ENCODE results near the gene ANKS1B.

Gene ANKS1B

DNA sequence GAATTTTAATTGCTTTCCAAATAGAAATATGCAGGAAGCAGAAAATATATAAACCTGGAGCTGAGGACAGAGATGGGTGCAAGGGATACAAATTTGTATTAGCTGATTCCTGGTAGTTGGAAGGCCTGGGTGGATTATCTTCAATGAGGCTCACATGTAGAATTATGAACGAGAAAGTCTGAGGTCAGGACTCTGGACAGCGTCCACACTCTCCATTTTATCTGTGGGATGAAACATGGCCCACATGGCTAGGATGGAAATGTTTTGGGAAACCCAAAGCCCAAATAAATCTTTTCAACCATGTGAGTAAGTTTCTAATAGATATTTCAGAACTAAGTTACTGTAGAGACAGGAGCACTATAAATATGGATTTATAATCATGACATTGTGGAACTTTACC, 1083.5 kb downstream of the ANKS1B start:
- DNase-seq, result no peak

DNA sequence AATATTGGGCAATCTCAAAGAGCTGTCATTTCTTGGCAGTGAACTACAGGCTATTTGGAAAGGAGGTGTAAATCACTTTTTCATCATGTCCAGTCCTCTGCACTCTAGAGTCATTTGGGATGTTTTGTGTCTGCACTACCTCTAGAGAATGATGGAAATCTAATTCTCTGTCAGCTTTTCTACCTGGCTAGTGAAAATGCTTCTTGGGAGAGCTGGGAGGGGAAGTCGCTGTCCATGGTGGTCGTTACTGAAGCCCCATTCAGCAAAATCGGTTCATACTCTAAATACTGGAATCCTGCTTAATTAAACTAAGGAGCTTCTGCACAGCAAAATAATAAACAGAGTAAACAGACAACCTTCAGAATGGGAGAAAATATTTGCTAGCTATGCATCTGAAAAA, 1087.8 kb downstream of the ANKS1B start:
- DNase-seq, result no peak

DNA sequence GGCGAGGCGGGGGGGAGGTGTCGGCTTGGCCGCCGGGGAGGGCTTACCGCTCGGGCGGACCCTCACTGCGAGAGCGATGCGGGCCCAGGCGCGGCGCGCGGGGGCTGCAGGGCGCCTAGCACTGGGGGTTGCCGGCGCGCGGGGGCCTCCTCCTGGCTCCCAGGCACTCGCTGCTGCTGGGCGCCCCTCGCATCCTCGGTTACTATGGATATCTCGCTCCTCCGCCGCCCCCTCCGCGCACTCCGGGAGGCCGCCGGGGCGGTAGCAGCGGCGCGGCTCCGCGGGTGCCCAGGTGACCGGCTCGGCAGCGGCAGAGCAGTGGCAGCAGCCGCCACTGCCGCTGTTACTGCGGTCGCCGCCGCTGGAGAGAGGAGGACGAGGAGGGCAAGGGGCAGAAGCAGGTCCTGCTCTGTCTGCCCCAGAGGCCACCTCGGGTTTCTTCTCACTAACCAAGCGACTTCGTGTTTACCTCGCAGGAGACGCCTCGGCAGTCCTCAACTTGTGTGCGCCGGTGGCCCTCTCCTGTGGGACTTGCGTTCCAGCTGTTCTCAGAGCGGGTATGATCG, 1089.6 kb downstream of the ANKS1B start:
- peak in 1 of 2 experiments; percentile 50 for DNase-seq

DNA sequence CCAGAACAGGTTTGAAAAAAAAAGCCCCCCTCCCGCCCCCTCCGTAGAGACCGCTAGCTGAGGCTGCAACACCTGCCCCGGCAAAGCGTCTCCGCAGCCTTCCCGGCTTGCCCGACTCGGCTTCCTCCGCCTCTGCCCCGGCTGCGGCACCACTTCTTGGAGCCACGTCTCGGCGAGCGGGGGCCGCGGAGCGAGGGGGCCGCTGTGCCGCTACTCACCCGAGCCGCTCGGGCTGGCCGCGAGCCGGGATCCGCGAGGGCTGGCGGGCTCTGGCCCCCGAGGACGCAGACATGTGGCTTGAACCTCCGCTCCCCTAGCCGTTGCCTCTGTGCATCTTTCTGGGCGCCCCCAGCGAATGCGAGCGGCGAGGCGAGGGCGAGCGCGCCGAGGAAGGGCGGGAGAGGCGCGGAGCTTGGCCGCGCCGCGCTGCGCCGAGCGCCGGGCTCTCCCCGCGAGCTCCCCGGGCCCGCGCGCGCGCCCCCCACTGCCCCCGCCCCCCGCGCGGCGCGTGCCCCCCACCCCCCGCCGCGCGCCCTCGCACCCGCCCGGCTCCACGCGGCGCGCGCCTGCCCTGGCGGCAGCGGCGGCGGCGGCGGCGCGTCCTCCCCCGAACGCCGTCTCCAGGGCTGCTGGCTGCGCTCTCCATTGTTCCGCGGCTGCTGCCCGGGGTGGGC, 1090.2 kb downstream of the ANKS1B start:
- peak in 1 of 2 experiments; percentile 60 for DNase-seq

- DNase-seq, result peak in 1 of 2 experiments; percentile 10
Measured at GRCh38 chr12:98893675-98894411, 1090.9 kb downstream of the ANKS1B start.

GRCh38 chr12:98893126-98893674, 1091.5 kb downstream of the ANKS1B start:
- peak in 1 of 2 experiments; percentile 1 for DNase-seq

DNA sequence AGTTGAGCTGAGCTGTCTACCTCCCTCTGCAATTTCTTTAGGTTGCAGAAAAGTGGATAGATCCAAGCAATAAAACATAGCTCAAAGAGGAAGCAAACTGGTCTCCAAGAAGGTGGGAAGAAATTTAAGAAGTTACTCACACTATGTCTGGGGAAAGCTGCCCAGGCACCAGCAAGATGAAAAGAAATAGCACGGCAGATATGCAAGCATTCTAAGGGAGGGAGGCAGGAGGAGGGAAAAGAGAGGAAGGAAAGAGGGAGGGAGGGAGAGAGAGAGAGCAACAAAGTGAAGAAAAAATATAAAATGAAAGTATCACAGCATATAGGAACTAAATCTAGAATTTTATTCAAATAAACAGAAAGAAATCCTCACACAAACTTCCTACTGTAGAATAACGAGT, 1099.0 kb downstream of the ANKS1B start:
- DNase-seq, result no peak

DNA sequence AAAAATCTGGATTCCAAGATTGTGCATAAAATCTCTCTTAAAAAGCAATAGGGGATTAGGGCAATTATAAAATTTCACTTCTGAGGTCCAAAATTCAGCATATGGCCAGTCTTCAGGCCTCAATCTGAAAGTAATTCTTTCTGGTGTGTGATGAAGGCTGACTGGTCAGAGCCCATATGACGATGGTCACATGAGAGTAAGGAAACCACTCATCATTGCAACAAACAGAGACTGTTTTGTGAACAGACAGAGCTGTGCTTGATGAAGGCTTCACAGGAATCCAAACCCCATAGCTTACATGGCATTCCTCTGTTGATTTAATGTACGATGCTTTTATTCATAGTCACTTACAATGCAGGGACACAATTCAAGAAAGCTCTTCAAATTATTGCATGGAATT, 1101.5 kb downstream of the ANKS1B start:
- no peak for DNase-seq

DNA sequence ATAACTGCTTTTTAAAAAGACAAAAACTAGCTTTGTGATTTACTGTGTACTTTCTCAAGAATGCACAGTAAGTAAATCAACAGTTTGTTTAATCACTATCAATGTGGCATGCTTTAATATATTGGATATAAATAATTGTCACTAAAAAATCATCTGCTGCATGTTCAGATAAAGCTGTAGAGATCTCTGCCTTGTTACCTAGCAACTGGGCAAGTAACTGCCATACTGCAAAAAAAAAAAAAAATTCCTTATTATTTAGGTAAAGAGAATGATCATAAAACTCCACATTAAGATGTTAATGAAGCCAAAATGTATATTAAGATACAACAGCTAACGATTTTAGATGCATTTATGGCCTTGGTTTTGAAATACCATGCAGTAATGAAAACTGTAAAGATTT, 1102.2 kb downstream of the ANKS1B start:
- DNase-seq, result no peak

DNA sequence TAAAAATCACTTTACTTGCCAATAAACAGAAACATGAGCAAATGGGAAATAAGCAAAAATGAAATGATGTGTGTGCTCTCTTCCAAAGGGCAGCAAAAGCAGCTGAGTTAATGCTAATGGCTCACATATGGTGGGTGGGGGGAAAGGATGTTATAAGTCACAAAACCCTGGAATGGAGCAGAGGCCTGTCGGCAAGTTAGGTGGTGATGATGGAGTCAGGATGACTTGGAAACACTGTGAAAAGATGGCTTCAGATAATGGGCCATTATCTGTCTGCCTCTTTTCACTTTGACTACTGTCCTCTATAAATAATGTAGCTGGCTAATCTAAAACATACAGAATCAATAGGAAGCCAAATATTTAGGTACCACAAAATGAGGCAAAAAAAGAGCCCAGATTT, 1111.0 kb downstream of the ANKS1B start:
- DNase-seq, result no peak

DNA sequence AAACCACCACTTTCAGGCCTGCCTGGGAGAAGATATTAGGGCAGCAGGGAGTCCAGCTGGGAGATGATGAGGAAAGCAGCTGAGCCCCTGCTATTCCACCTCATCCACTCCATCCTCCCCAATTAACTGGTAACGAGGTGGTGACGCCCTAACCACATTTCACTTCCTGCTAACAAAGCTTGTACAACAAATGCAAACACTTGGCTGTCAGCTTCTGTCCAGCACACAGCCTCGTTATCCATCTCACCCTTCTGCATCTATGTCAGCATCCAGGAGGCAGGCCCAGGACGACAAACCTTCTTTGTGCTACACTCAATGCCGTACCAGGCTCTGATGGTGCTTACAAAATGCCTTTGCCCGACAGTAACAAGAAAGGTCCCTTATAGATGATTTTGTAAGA, 1114.2 kb downstream of the ANKS1B start:
- no peak for DNase-seq

GRCh38 chr12:98869886-98870503, 1114.7 kb downstream of the ANKS1B start:
- no peak for DNase-seq

DNA sequence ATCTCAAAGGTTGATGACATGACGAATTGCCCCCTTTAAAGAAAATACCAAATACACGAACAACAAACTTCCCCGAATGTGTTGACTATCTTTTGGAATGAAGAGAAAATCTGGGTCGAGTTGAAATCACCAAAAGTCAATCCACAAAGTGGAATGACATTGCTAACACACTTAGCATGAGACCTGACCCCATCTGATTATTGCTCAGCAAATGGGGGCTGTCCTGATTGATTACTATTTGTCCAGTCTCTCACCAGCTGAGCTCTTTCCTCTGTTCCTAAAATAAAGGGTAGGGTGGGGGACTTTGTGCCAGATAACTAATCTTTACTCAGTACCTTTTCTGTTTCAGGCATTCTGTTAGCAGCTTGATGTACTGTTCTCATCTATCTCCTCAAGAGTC, 1116.2 kb downstream of the ANKS1B start:
- DNase-seq, result no peak

DNA sequence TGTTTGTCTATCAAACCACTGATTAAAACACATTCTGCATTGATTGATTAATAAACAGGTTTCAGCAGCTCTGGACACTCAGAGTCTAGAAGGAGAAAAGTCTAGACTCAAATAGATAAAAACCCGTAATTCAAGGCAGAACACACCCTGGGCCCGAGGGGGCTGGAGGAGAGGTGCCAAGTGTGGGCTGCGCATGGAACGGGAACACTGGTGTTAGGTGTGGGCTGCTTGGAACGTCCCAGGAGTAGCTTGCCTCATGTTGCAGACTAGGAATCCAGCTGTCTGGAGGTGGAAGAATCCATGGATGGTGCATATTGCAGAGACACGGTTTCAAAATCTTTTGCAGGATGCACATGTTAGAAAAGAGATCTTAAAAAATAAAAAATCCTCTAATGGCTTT, 1116.7 kb downstream of the ANKS1B start:
- DNase-seq, result no peak

DNA sequence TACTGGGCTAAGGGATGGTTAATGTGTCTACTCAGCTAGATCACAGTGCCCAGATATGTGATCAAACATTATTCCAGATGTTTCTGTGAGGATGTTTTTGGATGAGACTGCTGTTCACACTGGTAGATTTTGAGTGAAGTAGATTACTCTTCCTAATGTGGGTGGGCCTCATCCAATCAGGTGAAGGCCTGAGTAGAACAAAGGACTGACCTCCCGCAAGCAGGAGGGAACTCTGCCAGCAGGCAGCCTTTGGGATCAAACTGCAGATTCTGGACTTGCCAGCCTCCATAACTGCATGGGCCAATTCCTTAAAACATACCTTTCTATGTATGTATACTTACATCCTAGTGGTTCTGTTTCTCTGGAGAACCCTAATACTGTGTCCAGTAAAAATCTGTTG, 1120.4 kb downstream of the ANKS1B start:
- no peak for DNase-seq

- DNase-seq, result peak; percentile 70 to 88
Measured at GRCh38 chr12:98863167-98863566, 1121.6 kb downstream of the ANKS1B start.

GRCh38 chr12:98861251-98861650, 1123.5 kb downstream of the ANKS1B start:
- DNase-seq, result no peak

- no peak for DNase-seq
Measured at GRCh38 chr12:98856897-98857540, 1127.7 kb downstream of the ANKS1B start.

GRCh38 chr12:98852181-98852580, 1132.6 kb downstream of the ANKS1B start:
- no peak for DNase-seq

GRCh38 chr12:98847242-98847641, 1137.5 kb downstream of the ANKS1B start:
- no peak for DNase-seq

GRCh38 chr12:98845957-98846356, 1138.8 kb downstream of the ANKS1B start:
- no peak for DNase-seq

- no peak for DNase-seq
Measured at GRCh38 chr12:98840325-98840724, 1144.4 kb downstream of the ANKS1B start.

GRCh38 chr12:98838231-98838647, 1146.5 kb downstream of the ANKS1B start:
- DNase-seq, result no peak
